RWPE2 (cell line): ENCODE results near the gene ZNF106.

Experiments
- ATAC-seq: fragments of 200-7000 bp; cut with Tn5 transposase; 3 replicates; pipeline ENCODE4 v1.9.1; 2021; ENCODE audit warnings: low read depth
- DNase-seq: peaks from one replicate; pipeline ENCODE4 v3.0.0-alpha.2; 2020; ENCODE audit warnings: low spot score
- H3K27ac ChIP-seq: fragments of 450-650 bp; 2 replicates; pipeline ENCODE4 v1.5.1; 2017; ENCODE audit warnings: mild to moderate bottlenecking; ENCODE audit not compliant: poor library complexity, severe bottlenecking
- H3K27me3 ChIP-seq: fragments of 250-450 bp; sonication (Bioruptor Pico); 2 replicates; pipeline ENCODE4 v1.5.1; 2021; ENCODE audit warnings: mild to moderate bottlenecking, moderate library complexity; ENCODE audit not compliant: insufficient read depth, poor library complexity, severe bottlenecking
- H3K36me3 ChIP-seq: fragments of 250-450 bp; sonication (Bioruptor Pico); 2 replicates; pipeline ENCODE4 v1.5.1; 2020; ENCODE audit warnings: low read depth, mild to moderate bottlenecking, moderate library complexity
- H3K4me1 ChIP-seq: fragments of 250-450 bp; sonication (Bioruptor Pico); 2 replicates; pipeline ENCODE4 v1.5.1; 2021; ENCODE audit warnings: mild to moderate bottlenecking, moderate library complexity; ENCODE audit not compliant: insufficient read depth, poor library complexity, severe bottlenecking
- H3K4me3 ChIP-seq: fragments of 250-450 bp; sonication (Bioruptor Pico); 2 replicates; pipeline ENCODE4 v1.5.1; 2021; ENCODE audit warnings: mild to moderate bottlenecking, moderate library complexity; ENCODE audit not compliant: severe bottlenecking
- H3K9me3 ChIP-seq: fragments of 250-450 bp; sonication (Bioruptor Pico); 2 replicates; pipeline ENCODE4 v1.5.1; 2021; ENCODE audit warnings: mild to moderate bottlenecking, moderate library complexity; ENCODE audit not compliant: severe bottlenecking
- TF ChIP-seq, protein P1 (sequence below): fragments of 450-650 bp; IDR thresholded peaks from one replicate; pipeline ENCODE4 v1.5.1; 2017; ENCODE audit warnings: mild to moderate bottlenecking, moderate library complexity; ENCODE audit not compliant: poor library complexity, severe bottlenecking

ZNF106 gene

DNA sequence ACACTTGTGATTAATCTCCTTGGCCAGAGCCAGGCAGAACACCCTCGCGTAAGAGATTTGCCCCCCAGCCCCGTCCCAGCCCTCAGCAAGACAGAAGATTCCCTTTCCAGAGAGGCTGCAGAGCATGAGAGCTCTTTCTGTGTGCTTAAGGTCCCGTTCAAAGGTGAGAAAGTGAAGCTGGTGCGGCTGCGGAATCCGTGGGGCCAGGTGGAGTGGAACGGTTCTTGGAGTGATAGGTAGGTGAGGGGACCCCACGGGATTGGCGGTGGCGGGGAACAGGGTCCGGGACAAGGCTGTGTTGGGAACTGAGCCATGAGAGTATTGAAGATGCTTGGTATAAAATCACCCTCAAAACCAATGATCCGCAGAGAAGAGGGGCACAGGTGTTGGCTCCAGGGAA lies 96.8 kb downstream of the ZNF106 start:
- Histone ChIP-seq H3K36me3 (no peaks in the 10 kb centered on the region), H3K4me1 (no peaks in the 10 kb centered on the region), H3K9me3 (no peaks in the 10 kb centered on the region), H3K4me3 (no peak overlapping the region), H3K27me3 (no peaks in the 10 kb centered on the region), H3K27ac (no peak overlapping the region)
- ATAC-seq, result no peak
- DNase-seq, result no peak
- TF ChIP-seq, protein P1, sequence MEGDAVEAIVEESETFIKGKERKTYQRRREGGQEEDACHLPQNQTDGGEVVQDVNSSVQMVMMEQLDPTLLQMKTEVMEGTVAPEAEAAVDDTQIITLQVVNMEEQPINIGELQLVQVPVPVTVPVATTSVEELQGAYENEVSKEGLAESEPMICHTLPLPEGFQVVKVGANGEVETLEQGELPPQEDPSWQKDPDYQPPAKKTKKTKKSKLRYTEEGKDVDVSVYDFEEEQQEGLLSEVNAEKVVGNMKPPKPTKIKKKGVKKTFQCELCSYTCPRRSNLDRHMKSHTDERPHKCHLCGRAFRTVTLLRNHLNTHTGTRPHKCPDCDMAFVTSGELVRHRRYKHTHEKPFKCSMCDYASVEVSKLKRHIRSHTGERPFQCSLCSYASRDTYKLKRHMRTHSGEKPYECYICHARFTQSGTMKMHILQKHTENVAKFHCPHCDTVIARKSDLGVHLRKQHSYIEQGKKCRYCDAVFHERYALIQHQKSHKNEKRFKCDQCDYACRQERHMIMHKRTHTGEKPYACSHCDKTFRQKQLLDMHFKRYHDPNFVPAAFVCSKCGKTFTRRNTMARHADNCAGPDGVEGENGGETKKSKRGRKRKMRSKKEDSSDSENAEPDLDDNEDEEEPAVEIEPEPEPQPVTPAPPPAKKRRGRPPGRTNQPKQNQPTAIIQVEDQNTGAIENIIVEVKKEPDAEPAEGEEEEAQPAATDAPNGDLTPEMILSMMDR, result no peak

DNA sequence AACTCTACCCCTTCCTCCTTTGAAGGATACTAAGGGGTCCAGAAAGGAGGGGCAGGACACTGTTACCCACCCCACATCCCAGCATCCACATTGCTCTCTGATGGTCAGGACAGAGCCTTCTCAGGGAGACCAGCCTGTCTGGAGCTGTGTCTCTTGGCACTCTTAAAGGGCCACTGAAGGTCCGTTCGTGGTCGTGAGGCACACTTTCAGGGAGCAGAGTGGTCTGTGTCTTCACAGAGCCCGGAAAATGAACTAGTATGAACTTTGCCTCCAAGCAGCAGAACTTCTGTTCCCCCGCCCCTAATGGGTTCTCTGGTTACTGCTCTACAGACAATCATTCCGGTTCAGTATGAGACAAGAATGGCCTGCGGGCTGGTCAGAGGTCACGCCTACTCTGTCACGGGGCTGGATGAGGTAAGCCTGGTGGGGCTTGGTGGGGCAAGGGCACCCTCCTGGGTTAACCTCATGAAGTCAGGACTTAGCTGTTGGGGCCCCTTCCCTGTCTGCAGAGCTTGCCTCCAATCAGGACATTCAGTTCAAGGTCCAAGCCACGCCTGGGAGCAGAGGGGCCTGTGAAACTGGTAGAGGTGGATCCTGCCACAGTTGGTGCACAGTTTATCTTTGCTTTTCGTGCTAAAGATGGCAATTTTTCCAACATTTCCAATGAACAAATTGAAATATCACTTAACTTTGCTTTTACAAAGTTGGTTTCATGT lies 98.5 kb downstream of the ZNF106 start:
- Histone ChIP-seq H3K27ac (no peak overlapping the region), H3K4me1 (no peaks in the 10 kb centered on the region), H3K4me3 (no peak overlapping the region), H3K9me3 (no peaks in the 10 kb centered on the region), H3K27me3 (no peaks in the 10 kb centered on the region), H3K36me3 (no peaks in the 10 kb centered on the region)
- TF ChIP-seq, protein P1, result no peak
- no peak for ATAC-seq
- no peak for DNase-seq

DNA sequence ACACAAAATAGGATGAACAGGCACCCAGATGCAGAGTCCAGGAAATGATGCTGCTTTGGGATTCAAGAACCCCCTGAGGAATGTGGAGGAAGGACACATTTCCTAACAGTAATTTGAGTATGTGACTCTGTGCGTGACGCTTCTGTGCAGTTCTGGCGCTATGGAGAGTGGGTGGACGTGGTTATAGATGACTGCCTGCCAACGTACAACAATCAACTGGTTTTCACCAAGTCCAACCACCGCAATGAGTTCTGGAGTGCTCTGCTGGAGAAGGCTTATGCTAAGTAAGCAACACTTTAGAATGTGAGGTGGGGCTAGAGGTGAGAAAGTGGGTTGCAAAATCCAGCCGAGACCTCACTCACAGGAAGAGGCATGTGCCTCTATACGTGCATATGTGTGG lies 103.3 kb downstream of the ZNF106 start:
- no peaks in the 10 kb centered on the region for H3K27me3 ChIP-seq
- ATAC-seq (no peak), DNase-seq (peak; percentile 19)
- no peaks in the 10 kb centered on the region for H3K36me3 ChIP-seq
- no peak overlapping the region for H3K4me3 ChIP-seq
- H3K27ac ChIP-seq, result no peak overlapping the region
- TF ChIP-seq, protein P1, result no peak
- no peaks in the 10 kb centered on the region for H3K4me1 ChIP-seq
- no peaks in the 10 kb centered on the region for H3K9me3 ChIP-seq

DNA sequence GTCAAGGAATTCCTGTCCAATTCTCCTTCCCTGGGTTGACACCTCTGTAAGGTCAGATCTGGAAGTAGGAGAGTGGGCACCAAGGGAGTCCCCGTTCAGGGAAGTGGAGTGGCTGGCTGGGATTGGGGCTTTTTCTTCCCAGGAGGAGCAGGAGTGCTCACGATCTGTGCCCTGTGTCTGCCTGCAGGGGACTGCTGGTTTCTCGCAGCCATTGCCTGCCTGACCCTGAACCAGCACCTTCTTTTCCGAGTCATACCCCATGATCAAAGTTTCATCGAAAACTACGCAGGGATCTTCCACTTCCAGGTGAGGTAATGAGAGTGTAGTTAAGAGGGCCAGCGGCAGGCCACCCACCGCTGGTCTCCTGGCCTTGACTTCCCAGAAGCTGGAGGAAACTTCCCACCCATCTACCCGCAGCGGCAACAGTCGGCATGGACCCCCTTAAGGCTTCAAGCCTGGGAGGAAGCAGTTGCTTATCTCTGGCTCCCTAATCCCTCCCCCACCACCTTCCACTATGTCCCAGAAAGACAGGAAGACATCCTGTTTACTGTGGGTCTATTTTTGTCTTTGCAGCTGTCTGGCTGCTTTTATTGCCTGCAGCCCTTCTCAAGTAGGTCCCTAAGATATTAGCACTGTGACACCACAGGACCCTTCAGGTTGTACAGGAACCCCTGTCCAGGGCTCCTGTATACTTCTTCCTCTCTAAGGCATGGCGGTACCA lies 104.8 kb downstream of the ZNF106 start:
- no peaks in the 10 kb centered on the region for H3K4me1 ChIP-seq
- no peaks in the 10 kb centered on the region for H3K9me3 ChIP-seq
- TF ChIP-seq, protein P1, result no peak
- no peak overlapping the region for H3K27ac ChIP-seq
- H3K27me3 ChIP-seq, result no peaks in the 10 kb centered on the region
- no peak overlapping the region for H3K4me3 ChIP-seq
- no peaks in the 10 kb centered on the region for H3K36me3 ChIP-seq
- ATAC-seq (no peak), DNase-seq (peak; percentile 43)
